Astrocyte of the cerebellum (primary cell): ENCODE results near the gene TMEM134.

Experiments used
- DNase-seq: peaks from one replicate; pipeline ENCODE4 v3.0.0-alpha.2; 2011; ENCODE audit warnings: low read depth
- H3K4me3 ChIP-seq: 2 replicates; pipeline ENCODE4 v1.5.1; 2011; ENCODE audit warnings: mild to moderate bottlenecking, low read depth, low read length, moderate library complexity
- in situ Hi-C: cut with HindIII; loops from 2 replicates; pipeline ENCODE4 v1.10.0; 2017; ENCODE audit warnings: low sequenced_read_pairs
- TF ChIP-seq, protein P1 (sequence below): IDR thresholded peaks from 2 replicates; pipeline ENCODE4 v1.5.1; 2012; ENCODE audit warnings: low read length, low read depth, moderate library complexity, mild to moderate bottlenecking; ENCODE audit errors: missing control alignments

TMEM134 gene

DNA sequence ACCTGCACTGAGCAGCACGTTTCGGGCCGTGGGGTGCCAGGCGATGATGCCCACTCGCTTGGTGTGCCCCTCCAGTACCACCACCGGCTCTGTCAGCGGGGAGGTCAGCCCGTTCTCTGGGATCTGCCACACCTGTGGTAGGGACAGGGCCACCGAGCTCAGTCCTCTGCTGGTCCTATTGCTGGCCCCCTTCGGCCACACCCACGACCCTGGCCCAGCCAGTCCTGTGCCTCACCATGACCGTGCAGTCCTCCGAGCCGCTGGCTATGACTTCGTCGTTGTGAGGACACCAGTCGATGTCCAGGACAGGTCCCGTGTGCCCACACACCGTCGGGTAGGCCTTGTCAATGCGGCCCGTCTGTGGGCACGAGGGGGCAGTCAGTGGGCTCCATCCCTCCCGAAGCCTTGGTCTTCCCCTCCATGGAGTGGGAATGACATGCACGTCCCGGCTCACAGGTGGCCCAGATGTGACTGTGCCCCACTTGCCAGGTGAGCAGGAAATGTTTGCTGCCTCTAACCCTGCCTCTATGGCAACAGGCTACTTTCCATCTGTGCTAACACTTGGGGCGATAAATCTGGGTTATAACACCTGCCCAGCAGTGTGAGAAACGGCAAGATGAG, 27.2 kb downstream of the TMEM134 start:
- in situ Hi-C loops: no loop called here
- DNase-seq: no peak
- H3K4me3 ChIP-seq: no peak overlapping the region

DNA sequence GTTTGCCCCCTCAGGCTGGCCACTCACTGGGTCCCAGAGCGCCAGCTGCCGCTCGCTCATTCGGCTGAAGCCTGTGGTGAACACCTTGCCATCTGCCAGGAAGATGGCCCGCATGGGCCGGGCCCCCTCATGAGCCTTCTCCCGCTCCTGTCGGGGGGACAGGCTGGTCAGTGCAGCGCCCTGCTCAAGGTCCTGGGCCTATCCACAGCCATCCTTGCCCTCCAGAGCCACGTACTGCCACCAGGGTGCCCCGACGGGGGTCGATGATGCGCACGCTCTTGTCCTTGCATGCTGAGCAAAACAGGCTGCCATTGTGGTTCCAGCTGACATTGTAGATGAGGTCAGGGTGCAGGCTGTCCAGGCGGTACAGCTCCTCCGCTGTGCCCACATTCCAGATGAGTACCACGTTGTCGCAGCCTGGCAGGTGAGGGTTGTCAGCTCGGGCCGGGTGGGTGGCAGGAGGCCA, 27.9 kb downstream of the TMEM134 start:
- DNase-seq: no peak
- TF ChIP-seq, protein P1, sequence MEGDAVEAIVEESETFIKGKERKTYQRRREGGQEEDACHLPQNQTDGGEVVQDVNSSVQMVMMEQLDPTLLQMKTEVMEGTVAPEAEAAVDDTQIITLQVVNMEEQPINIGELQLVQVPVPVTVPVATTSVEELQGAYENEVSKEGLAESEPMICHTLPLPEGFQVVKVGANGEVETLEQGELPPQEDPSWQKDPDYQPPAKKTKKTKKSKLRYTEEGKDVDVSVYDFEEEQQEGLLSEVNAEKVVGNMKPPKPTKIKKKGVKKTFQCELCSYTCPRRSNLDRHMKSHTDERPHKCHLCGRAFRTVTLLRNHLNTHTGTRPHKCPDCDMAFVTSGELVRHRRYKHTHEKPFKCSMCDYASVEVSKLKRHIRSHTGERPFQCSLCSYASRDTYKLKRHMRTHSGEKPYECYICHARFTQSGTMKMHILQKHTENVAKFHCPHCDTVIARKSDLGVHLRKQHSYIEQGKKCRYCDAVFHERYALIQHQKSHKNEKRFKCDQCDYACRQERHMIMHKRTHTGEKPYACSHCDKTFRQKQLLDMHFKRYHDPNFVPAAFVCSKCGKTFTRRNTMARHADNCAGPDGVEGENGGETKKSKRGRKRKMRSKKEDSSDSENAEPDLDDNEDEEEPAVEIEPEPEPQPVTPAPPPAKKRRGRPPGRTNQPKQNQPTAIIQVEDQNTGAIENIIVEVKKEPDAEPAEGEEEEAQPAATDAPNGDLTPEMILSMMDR: no peak
- in situ Hi-C loops: no loop called here
- no peak overlapping the region for H3K4me3 ChIP-seq

More for the DNA sequence above, 27.2 kb downstream of the TMEM134 start:
- TF ChIP-seq, protein P1: no peak

DNA sequence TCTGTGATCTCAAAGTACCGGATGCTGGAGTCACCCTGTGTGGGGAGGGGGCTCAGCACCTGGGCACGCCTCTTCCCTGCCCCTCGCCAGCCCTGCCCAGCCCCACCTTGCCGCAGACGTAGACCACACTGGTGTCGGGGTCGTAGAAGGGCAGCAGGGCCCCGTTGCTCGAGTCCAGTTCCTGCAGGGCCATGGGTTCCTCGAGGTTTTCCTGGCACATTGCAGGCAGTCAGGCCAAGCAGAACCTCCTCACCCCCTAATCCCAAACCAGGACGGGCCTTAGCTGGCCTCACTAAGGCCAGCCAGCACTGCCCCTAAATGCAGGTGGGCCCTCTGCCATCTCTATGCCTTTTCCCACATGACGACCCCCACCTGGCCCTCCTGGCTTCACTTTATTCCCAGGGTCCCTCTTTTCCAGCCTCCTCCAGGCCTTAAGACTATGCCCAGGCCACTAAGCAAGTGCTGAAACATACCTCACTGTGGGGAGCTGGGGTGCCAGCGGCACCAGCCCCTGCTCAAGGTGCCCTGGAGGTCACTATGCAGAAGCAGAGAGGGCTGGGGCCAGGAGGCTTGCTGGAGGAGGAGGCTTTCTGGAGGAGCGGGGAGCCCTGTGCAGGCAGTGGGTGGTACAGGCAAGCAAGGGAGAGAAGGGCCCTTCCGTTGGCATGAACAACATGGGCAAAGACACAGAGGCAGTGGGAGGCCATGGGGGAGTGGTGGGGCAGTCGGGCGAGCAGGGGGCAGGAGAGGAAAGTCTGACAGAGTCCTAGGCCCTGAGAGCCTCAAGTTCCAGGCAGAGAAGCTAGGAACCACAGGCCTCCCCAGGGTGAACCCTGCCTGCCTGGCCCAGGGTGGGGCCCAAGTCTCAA, 28.6 kb downstream of the TMEM134 start:
- H3K4me3 ChIP-seq: no peak overlapping the region
- in situ Hi-C loops: no loop called here
- no peak for DNase-seq
- TF ChIP-seq, protein P1: no peak

DNA sequence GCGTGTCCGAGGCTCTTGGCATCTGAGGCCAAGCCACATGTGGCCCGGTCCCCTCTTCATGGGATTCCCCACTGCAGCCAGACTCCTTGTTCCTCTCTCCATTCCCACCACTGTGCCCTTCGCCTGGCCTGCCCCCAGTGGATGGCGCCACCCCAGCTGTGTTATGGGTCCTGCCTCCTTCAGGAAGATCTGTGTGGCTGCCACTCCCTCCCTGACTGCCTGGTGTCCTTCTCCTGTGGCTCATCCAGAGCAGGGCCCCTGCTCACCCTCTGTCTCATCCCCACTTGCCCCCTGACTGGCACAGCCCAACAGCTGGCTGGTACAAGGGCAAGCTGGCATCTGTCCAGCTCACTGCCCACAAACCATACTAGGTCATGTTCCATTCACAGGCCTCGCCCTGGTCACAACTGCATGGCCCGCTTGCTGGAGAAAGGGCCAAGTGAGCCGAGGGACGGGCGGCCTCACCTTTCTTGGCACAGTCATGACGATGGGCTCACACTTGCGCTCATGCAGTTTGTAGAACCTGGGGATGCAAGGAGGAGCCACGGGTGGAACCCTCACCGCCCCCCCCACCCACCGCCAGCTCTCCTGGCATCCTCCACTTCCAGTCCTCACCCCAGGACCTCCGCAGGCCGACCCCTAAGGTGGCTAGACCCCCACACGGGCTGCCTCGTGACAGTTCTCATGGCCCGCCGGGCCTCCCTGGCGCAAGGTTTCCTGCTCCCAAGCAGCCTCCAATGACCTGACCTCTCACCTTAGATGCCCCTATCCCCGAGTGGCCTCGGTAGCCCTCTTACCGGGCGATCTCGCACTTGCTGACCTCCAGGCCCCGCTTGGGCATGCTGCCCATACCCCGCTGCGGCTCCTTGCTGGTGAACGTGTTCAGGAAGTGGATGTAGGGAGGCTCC, 29.5 kb downstream of the TMEM134 start:
- in situ Hi-C loops: no loop called here
- TF ChIP-seq, protein P1: peak; percentile 12
- DNase-seq: no peak
- H3K4me3 ChIP-seq: no peak overlapping the region

DNA sequence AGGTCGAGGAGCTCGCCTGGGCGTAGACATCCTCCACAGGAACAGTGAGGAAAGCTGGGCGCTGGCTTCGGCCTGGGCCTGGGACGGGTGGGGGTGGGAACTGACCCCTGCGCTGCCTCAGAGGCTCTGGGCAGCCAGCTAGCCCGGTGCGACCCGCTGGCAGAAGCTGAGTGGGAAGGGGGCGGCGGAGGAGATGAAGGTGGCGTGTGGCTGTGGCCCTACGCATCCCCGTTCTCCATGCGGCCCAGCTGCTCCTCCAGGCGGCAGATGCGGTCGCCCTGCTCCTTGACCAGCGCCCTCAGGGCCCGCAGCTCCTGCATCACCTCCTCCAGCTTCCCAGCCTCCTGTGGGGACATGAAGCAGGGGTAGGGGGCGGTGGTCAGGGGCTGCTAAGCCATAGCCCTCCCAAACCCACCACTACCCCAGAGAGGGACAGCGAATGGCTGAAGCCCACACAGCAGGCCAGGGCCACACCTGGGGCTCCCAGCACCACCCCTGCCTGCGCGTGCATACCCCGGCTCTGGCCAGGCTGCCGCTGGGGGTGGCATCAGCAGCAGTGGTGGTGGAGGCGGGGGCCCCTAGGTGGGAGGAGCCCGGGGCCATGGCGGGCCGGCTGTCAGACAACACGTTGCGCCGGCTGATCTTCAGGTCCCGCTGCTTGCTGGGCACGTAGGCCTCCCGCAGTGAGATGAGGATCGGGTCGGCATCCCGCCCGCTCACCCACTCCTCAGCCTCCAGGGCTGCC, 30.7 kb downstream of the TMEM134 start:
- TF ChIP-seq, protein P1: no peak
- DNase-seq: no peak
- in situ Hi-C loops: no loop called here
- no peak overlapping the region for H3K4me3 ChIP-seq
